Testis (tissue), 2 donors: ENCODE data around the gene PDIA3.
"Not testable (repeated sequence)": the region's sequence is repeated elsewhere in the genome, so short reads cannot be mapped to it uniquely, and the experiment has no call there.

Experiments
- CTCF ChIP-seq, 3 experiments: fragments of 450-650 bp in 2 of 3; fragments of 200-600 bp in 1 of 3; sonication (generic) in 1 of 3; IDR thresholded peaks; one replicate each; pipeline ENCODE4 v1.5.1; 2016 to 2019; ENCODE audit warnings: antibody characterized with exemption in 3 of 3, mild to moderate bottlenecking in 2 of 3, moderate library complexity in 1 of 3
- POLR2A ChIP-seq: fragments of 450-650 bp; IDR thresholded peaks from one replicate; pipeline ENCODE4 v1.6.1; 2017; ENCODE audit warnings: antibody characterized with exemption, mild to moderate bottlenecking, moderate library complexity

DNA sequence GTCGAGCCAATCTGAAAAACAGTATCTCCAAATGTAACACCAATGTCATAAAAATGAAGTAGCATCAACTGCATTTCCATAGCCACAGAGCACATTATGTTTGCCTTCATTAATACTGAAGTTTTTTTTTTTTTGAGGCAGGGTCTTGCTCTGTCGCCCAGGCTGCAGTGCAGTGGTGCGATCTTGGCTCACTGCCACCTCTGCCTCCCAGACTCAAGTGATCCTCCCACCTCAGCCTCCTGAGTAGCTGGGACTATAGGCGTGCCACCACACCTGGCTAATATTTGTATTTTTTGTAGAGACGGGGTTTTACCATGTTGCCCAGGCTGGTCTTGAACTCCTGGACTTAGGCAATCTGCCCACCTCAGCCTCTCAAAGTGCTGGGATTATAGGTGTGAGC lies 68.8 kb downstream of the PDIA3 start:
- not testable (repeated sequence) for TF ChIP-seq CTCF (IDR thresholded peaks at IDR 0.05); POLR2A
